IPS-11a (cell line): Measurements from ENCODE around the gene FBXL4.

Experiments
- H3K4me3 ChIP-seq: one replicate; pipeline ENCODE4 v1.5.1; 2013; ENCODE audit warnings: low read depth, low read length, control low read depth

Gene FBXL4

GRCh38 chr6:98827295-98828159 is 120.2 kb downstream of the FBXL4 start:
- no peak overlapping the region for H3K4me3 ChIP-seq

DNA sequence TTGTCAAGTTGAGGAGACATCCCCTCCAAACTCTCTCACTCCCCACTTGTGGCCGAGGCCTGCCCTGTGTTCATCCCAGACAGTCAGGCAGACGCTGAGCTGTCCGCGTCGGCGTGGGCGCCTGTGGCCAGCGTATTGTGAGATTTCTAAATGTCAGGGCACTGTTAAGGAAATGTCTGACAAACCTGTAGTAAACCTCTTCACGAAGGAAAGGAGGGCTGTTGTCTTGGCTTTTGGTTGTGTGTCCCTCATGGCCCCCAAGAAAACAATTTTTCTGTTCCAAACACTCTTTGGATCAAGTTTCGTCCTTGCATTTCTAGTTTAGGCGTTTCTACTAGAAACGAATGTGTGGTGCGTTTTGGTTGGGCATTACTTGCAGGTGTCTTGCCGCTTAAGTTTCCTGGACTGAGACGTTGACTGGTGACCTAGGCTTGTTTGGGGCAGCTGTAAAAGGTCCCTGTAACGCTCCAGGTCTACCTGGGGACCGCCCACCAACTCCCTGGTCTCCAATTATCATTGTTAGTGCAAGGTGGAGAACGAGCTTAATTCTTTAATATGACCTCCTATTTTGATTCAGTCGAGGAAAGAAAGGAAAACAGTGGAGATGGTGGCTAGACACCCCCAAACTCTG is 122.0 kb downstream of the FBXL4 start:
- H3K4me3 ChIP-seq = no peak overlapping the region

- H3K4me3 ChIP-seq = peak overlapping the region; percentile 59
Measured at GRCh38 chr6:98824902-98825599, 122.7 kb downstream of the FBXL4 start.

GRCh38 chr6:98824162-98824901 is 123.4 kb downstream of the FBXL4 start:
- H3K4me3 ChIP-seq = peak overlapping the region; percentile 59

GRCh38 chr6:98823428-98824161 is 124.2 kb downstream of the FBXL4 start:
- H3K4me3 ChIP-seq = peak overlapping the region; percentile 59

- no peak overlapping the region for H3K4me3 ChIP-seq
Measured at GRCh38 chr6:98821756-98822405, 125.9 kb downstream of the FBXL4 start.
